IMR-90 (cell line): ENCODE data around the gene TUBGCP3. TPM values are rescaled to one million over a fixed set of nuclear protein-coding genes. Genes with fewer than 3 reads are reported as not detected.

Experiments used
- ATAC-seq: fragments of 200-7000 bp; cut with Tn5 transposase; 2 replicates; pipeline ENCODE4 v1.9.1; 2020; ENCODE audit warnings: low read depth, mild to moderate bottlenecking, moderate library complexity
- BruUV-seq: library from RNA; stranded (reverse); fragments of 400-500 nt; replicated peaks from 2 replicates; lab custom pipeline; 2021; lab: Mats Ljungman, UMichigan
- CTCF ChIA-PET: fragments of 300-600 bp; formaldehyde crosslinking; extraction: SDS; loops from one replicate; lab custom pipeline; 2021; ENCODE audit warnings: antibody characterized with exemption; lab: Yijun Ruan, JAX
- POLR2A ChIA-PET: fragments of 300-600 bp; sonication (Branson Sonifier 250); formaldehyde crosslinking; loops from one replicate; lab custom pipeline; 2022; ENCODE audit warnings: antibody characterized with exemption; ENCODE audit not compliant: unreplicated experiment; lab: Charles Lee
- DNase-seq: peaks from one replicate; pipeline ENCODE4 v3.0.0; 2013
- H2AFZ ChIP-seq: replicated peaks from 2 replicates; pipeline ENCODE3; 2013; ENCODE audit warnings: low read length, mild to moderate bottlenecking; ENCODE audit not compliant: poor library complexity
- H2AK5ac ChIP-seq: 2 replicates; pipeline ENCODE4 v1.6.1; 2013; ENCODE audit warnings: low read depth, low read length, inconsistent platforms
- H2AK9ac ChIP-seq: replicated peaks from 2 replicates; pipeline ENCODE3; 2013; ENCODE audit warnings: mild to moderate bottlenecking, low read depth, low read length, moderate library complexity; ENCODE audit not compliant: poor library complexity
- H2BK120ac ChIP-seq: 2 replicates; pipeline ENCODE4 v1.6.1; 2013; ENCODE audit warnings: low read depth, low read length, inconsistent platforms
- H2BK15ac ChIP-seq: 3 replicates; pipeline ENCODE4 v1.6.1; 2013; ENCODE audit warnings: low read depth, low read length, inconsistent platforms
- H2BK20ac ChIP-seq: 2 replicates; pipeline ENCODE4 v1.6.1; 2013; ENCODE audit warnings: low read depth, mild to moderate bottlenecking, inconsistent platforms, low read length, moderate library complexity
- H2BK5ac ChIP-seq: 2 replicates; pipeline ENCODE4 v1.6.1; 2013; ENCODE audit warnings: mild to moderate bottlenecking, low read depth, low read length, inconsistent platforms; ENCODE audit not compliant: poor library complexity, severe bottlenecking
- H3K14ac ChIP-seq: replicated peaks from 2 replicates; pipeline ENCODE4 v1.6.1; 2013; ENCODE audit warnings: low read depth, low read length, inconsistent platforms
- H3K18ac ChIP-seq: 2 replicates; pipeline ENCODE4 v1.6.1; 2013; ENCODE audit warnings: low read depth, low read length, control low read depth
- H3K23ac ChIP-seq: 2 replicates; pipeline ENCODE4 v1.6.1; 2013; ENCODE audit warnings: low read depth, low read length, inconsistent platforms
- H3K27ac ChIP-seq: 2 replicates; pipeline ENCODE4 v1.5.1; 2013; ENCODE audit warnings: mild to moderate bottlenecking, control low read depth, low read length; ENCODE audit not compliant: insufficient read depth
- H3K27me3 ChIP-seq: 2 replicates; pipeline ENCODE4 v1.6.1; 2013; ENCODE audit warnings: low read length; ENCODE audit not compliant: control insufficient read depth, insufficient read depth
- H3K36me3 ChIP-seq: 2 replicates; pipeline ENCODE4 v1.6.1; 2013; ENCODE audit warnings: low read length, mixed read lengths; ENCODE audit not compliant: control insufficient read depth, insufficient read depth
- H3K4ac ChIP-seq: 2 replicates; pipeline ENCODE4 v1.6.1; 2013; ENCODE audit warnings: low read depth, low read length, inconsistent platforms
- H3K4me1 ChIP-seq: 2 replicates; pipeline ENCODE4 v1.6.1; 2013; ENCODE audit warnings: low read length, mixed read lengths; ENCODE audit not compliant: control insufficient read depth, insufficient read depth
- H3K4me2 ChIP-seq: 2 replicates; pipeline ENCODE4 v1.6.1; 2013; ENCODE audit warnings: low read depth, mild to moderate bottlenecking, control low read depth, low read length, moderate library complexity
- H3K4me3 ChIP-seq: 2 replicates; pipeline ENCODE4 v1.5.1; 2013; ENCODE audit warnings: low read depth, mild to moderate bottlenecking, control low read depth, low read length, moderate library complexity; ENCODE audit not compliant: insufficient read depth
- H3K56ac ChIP-seq: 2 replicates; pipeline ENCODE4 v1.6.1; 2013; ENCODE audit warnings: low read length, inconsistent platforms; ENCODE audit not compliant: insufficient read depth; ENCODE audit errors: extremely low read depth
- H3K79me1 ChIP-seq, 2 experiments: 2 replicates each; pipeline ENCODE4 v1.6.1; 2013; ENCODE audit warnings: low read length in 2 of 2, inconsistent platforms in 1 of 2, low read depth in 1 of 2
- H3K9ac ChIP-seq: 2 replicates; pipeline ENCODE4 v1.6.1; 2013; ENCODE audit warnings: low read depth, low read length, control low read depth
- H3K9me1 ChIP-seq: 2 replicates; pipeline ENCODE4 v1.6.1; 2013; ENCODE audit warnings: low read length, inconsistent platforms; ENCODE audit not compliant: insufficient read depth
- H3K9me3 ChIP-seq: 2 replicates; pipeline ENCODE4 v1.6.1; 2013; ENCODE audit warnings: low read length; ENCODE audit not compliant: control insufficient read depth, insufficient read depth
- H4K20me1 ChIP-seq: 2 replicates; pipeline ENCODE4 v1.6.1; 2013; ENCODE audit warnings: low read length, inconsistent platforms; ENCODE audit not compliant: insufficient read depth
- H4K5ac ChIP-seq: 2 replicates; pipeline ENCODE4 v1.6.1; 2013; ENCODE audit warnings: mild to moderate bottlenecking, low read depth, low read length, control low read depth
- H4K8ac ChIP-seq, 2 experiments: 2 replicates each; pipeline ENCODE4 v1.6.1; 2013; ENCODE audit warnings: low read depth in 2 of 2, low read length in 2 of 2, control low read depth in 1 of 2, inconsistent platforms in 1 of 2
- H4K91ac ChIP-seq: 2 replicates; pipeline ENCODE4 v1.6.1; 2013; ENCODE audit warnings: low read depth, low read length, inconsistent platforms; ENCODE audit not compliant: insufficient read depth
- BHLHE40 ChIP-seq: fragments of 150-350 bp; IDR thresholded peaks from 2 replicates; pipeline ENCODE4 v1.6.1; 2016; ENCODE audit warnings: mild to moderate bottlenecking, low read depth, low read length
- CEBPB ChIP-seq: IDR thresholded peaks from 2 replicates; pipeline ENCODE4 v1.6.1; 2012; ENCODE audit warnings: low read depth, low read length, improper control_type of control experiment
- CHD1 ChIP-seq: IDR thresholded peaks from 2 replicates; pipeline ENCODE4 v1.6.1; 2012; ENCODE audit warnings: low read depth, low read length, improper control_type of control experiment
- CTCF ChIP-seq: conservative IDR thresholded peaks from 2 replicates; pipeline ENCODE4 v1.5.1; 2012; ENCODE audit warnings: mild to moderate bottlenecking, low read depth, low read length, improper control_type of control experiment
- ELK1 ChIP-seq: fragments of 150-350 bp; IDR thresholded peaks from 2 replicates; pipeline ENCODE4 v1.6.1; 2016; ENCODE audit warnings: low read depth, mild to moderate bottlenecking, low read length, moderate library complexity, borderline replicate concordance
- FOS ChIP-seq: fragments of 150-350 bp; IDR thresholded peaks from 2 replicates; pipeline ENCODE4 v1.6.1; 2016; ENCODE audit warnings: low read depth, low read length
- MAFK ChIP-seq: IDR thresholded peaks from 2 replicates; pipeline ENCODE4 v1.6.1; 2012; ENCODE audit warnings: low read depth, low read length, improper control_type of control experiment
- MAZ ChIP-seq: IDR thresholded peaks from 2 replicates; pipeline ENCODE4 v1.6.1; 2012; ENCODE audit warnings: low read depth, mild to moderate bottlenecking, low read length, improper control_type of control experiment, moderate library complexity, borderline replicate concordance
- MXI1 ChIP-seq: IDR thresholded peaks from 2 replicates; pipeline ENCODE4 v1.6.1; 2012; ENCODE audit warnings: low read depth, mild to moderate bottlenecking, low read length, moderate library complexity, borderline replicate concordance
- NFE2L2 ChIP-seq: fragments of 150-350 bp; IDR thresholded peaks from 2 replicates; pipeline ENCODE4 v1.6.1; 2016; ENCODE audit warnings: low read depth, mild to moderate bottlenecking, low read length
- POLR2A ChIP-seq: IDR thresholded peaks from 2 replicates; pipeline ENCODE4 v1.6.1; 2012; ENCODE audit warnings: mild to moderate bottlenecking, low read depth, low read length
- RAD21 ChIP-seq: IDR thresholded peaks from 2 replicates; pipeline ENCODE4 v1.6.1; 2012; ENCODE audit warnings: low read length, improper control_type of control experiment
- RCOR1 ChIP-seq: IDR thresholded peaks from 2 replicates; pipeline ENCODE4 v1.6.1; 2012; ENCODE audit warnings: mild to moderate bottlenecking, low read length, improper control_type of control experiment; ENCODE audit not compliant: insufficient replicate concordance
- RFX5 ChIP-seq: IDR thresholded peaks from 2 replicates; pipeline ENCODE4 v1.8.0; 2012; ENCODE audit warnings: low read depth, mild to moderate bottlenecking, low read length, moderate library complexity
- SMC3 ChIP-seq: fragments of 150-350 bp; IDR thresholded peaks from 2 replicates; pipeline ENCODE4 v1.6.1; 2016; ENCODE audit warnings: low read depth, mild to moderate bottlenecking, antibody characterized with exemption, low read length, moderate library complexity
- WGBS, 2 experiments: methylation state at CpG; one replicate each; pipeline versions ENCODE4 v1.1.5 to v1.1.7; 2013; ENCODE audit warnings: missing lambda C conversion rate in 2 of 2; ENCODE audit not compliant: insufficient read length in 1 of 2; ENCODE audit errors: extremely low coverage in 2 of 2; 5-methylcytosine and 5-hydroxymethylcytosine counted together
- dilution Hi-C: fragments of 300-500 bp; cut with HindIII; formaldehyde crosslinking; loops from one replicate; pipeline ENCODE4 v1.14.3; 2018; ENCODE audit warnings: low sequenced_read_pairs; ENCODE audit not compliant: unreplicated experiment
- in situ Hi-C: fragments of 300-500 bp; cut with MboI; formaldehyde crosslinking; loops from 3 replicates; pipeline ENCODE4 v1.14.3; 2019; ENCODE audit warnings: low sequenced_read_pairs, inconsistent platforms, mixed read lengths
- intact Hi-C: fragments of 100-400 bp; cut with micrococcal nuclease; formaldehyde crosslinking; loops from 2 replicates; pipeline ENCODE4 v1.10.0; 2022
- polyA plus RNA-seq, 3 experiments: library from polyadenylated mRNA; depleted of rRNA; stranded (reverse); fragments of >200 nt; gene quantifications; 2 replicates each; pipeline ENCODE4 v1.2.3, GENCODE V29; 2012; ENCODE audit warnings: low replicate concordance in 1 of 3
- total RNA-seq: library from RNA; depleted of rRNA; stranded (reverse); fragments of >200 nt; gene quantifications from 2 replicates; pipeline ENCODE4 v1.2.3, GENCODE V29; 2012
- TF ChIP-seq, protein P1 (sequence below): fragments of 150-350 bp; IDR thresholded peaks from 2 replicates; pipeline ENCODE4 v1.6.1; 2017; ENCODE audit warnings: mild to moderate bottlenecking, antibody characterized with exemption, low read length, low read depth

The TUBGCP3 gene
- total and polyA plus RNA-seq, 2 of the 4 experiments (the other 2 are of a cell fraction) = 16.0 to 17.8 TPM

GRCh38 chr13:112454648-112455334 is 133.2 kb downstream of the TUBGCP3 start:
- 69% methylated on average over 3 of the region's 16 CpGs; no CpG with 5 or more reads in 1 of the 2 experiments for WGBS, 2 experiments
- no peak overlapping the region for H3K4me2 ChIP-seq
- TF ChIP-seq ELK1 = no peak
- no peak for TF ChIP-seq FOS
- TF ChIP-seq CEBPB = no peak
- TF ChIP-seq RAD21 = no peak
- TF ChIP-seq NFE2L2 = no peak
- TF ChIP-seq RFX5 = no peak
- TF ChIP-seq, protein P1, sequence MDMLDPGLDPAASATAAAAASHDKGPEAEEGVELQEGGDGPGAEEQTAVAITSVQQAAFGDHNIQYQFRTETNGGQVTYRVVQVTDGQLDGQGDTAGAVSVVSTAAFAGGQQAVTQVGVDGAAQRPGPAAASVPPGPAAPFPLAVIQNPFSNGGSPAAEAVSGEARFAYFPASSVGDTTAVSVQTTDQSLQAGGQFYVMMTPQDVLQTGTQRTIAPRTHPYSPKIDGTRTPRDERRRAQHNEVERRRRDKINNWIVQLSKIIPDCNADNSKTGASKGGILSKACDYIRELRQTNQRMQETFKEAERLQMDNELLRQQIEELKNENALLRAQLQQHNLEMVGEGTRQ = no peak
- no peak for TF ChIP-seq POLR2A
- TF ChIP-seq MAZ = no peak
- no peak for TF ChIP-seq SMC3
- no peak for TF ChIP-seq CHD1
- no peak for TF ChIP-seq MAFK
- no peak for TF ChIP-seq MXI1
- no peak for TF ChIP-seq BHLHE40
- no peak for TF ChIP-seq CTCF
- TF ChIP-seq RCOR1 = no peak
- no peaks in the 10 kb centered on the region for H3K9me1 ChIP-seq
- no peaks in the 10 kb centered on the region for H4K20me1 ChIP-seq
- no peak overlapping the region for H4K91ac ChIP-seq
- H2BK15ac ChIP-seq = no peak overlapping the region
- H3K36me3 ChIP-seq = no peaks in the 10 kb centered on the region
- no peaks in the 10 kb centered on the region for H3K79me1 ChIP-seq
- H4K8ac ChIP-seq = no peak overlapping the region
- no peak overlapping the region for H2AK5ac ChIP-seq
- no peaks in the 10 kb centered on the region for H3K4me1 ChIP-seq
- no peak overlapping the region for H3K27ac ChIP-seq
- in situ Hi-C loops (no loop called here), dilution Hi-C loops (no loop called here), intact Hi-C loops (no loop called here)
- H2AK9ac ChIP-seq = no peak overlapping the region
- no peak overlapping the region for H4K5ac ChIP-seq
- peaks cover 2% of the 10 kb centered on the region; the same call in 1 of the 2 replicates for H3K27me3 ChIP-seq
- BruUV-seq = no TSS peak
- no peak overlapping the region for H3K23ac ChIP-seq
- no peak overlapping the region for H3K4me3 ChIP-seq
- no peak overlapping the region for H2BK5ac ChIP-seq
- H3K9ac ChIP-seq = no peak overlapping the region
- no peak overlapping the region for H3K14ac ChIP-seq
- no peak overlapping the region for H3K4ac ChIP-seq
- no peak for ATAC-seq
- no peak overlapping the region for H3K56ac ChIP-seq
- no peak for DNase-seq
- ChIA-PET POLR2A (no interaction called here), CTCF (no interaction called here)
- no peak overlapping the region for H2BK20ac ChIP-seq
- no peak overlapping the region for H2BK120ac ChIP-seq
- H3K18ac ChIP-seq = no peak overlapping the region
- H2AFZ ChIP-seq = no peak overlapping the region
- no peaks in the 10 kb centered on the region; the same call in 1 of the 2 replicates for H3K9me3 ChIP-seq
